ENCODE results near the gene DMKN.
"Not testable (repeated sequence)": the region's sequence is repeated elsewhere in the genome, so short reads cannot be mapped to it uniquely, and the experiment has no call there.

Gene DMKN

GRCh38 chr19:35478794-35479677, 34.4 kb downstream of the DMKN start:
- Histone ChIP-seq H3K9me3 (no peaks in the 10 kb centered on the region), H3K4me3 (no peak overlapping the region), H3K36me3 (no peaks in the 10 kb centered on the region), H3K27ac (no peak overlapping the region), H3K27me3 (no peaks in the 10 kb centered on the region), H3K4me1 (no peaks in the 10 kb centered on the region)
- intact Hi-C loops (cut with DNase I; ENCODE audit: low total_unique reads): no loop called here
- DNase-seq: no peak
- TF ChIP-seq, protein P1, sequence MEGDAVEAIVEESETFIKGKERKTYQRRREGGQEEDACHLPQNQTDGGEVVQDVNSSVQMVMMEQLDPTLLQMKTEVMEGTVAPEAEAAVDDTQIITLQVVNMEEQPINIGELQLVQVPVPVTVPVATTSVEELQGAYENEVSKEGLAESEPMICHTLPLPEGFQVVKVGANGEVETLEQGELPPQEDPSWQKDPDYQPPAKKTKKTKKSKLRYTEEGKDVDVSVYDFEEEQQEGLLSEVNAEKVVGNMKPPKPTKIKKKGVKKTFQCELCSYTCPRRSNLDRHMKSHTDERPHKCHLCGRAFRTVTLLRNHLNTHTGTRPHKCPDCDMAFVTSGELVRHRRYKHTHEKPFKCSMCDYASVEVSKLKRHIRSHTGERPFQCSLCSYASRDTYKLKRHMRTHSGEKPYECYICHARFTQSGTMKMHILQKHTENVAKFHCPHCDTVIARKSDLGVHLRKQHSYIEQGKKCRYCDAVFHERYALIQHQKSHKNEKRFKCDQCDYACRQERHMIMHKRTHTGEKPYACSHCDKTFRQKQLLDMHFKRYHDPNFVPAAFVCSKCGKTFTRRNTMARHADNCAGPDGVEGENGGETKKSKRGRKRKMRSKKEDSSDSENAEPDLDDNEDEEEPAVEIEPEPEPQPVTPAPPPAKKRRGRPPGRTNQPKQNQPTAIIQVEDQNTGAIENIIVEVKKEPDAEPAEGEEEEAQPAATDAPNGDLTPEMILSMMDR (IDR thresholded peaks at IDR 0.05): no peak

DNA sequence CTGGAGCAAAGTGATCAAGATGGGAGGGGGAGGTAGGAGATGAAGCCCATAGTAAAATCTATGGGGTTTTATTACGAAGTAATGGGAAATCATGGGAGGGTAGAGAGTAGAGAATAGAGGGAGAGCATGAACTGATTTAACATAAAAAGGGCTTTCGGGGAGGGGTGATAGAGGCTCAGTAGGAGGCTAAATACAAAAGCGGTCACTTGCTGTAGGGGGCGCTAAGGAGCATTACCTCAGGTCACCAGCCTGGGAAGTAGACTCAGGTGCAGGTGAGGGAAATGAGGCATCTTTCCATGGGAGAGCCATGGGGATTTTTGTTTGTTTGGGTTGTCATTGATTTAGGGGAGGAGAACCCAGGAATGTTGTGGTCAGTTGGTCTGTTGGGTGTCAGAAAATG, 37.3 kb downstream of the DMKN start:
- Histone ChIP-seq H3K27me3 (no peaks in the 10 kb centered on the region), H3K27ac (no peak overlapping the region), H3K9me3 (no peaks in the 10 kb centered on the region), H3K4me3 (no peak overlapping the region), H3K36me3 (no peaks in the 10 kb centered on the region), H3K4me1 (no peaks in the 10 kb centered on the region)
- TF ChIP-seq, protein P1 (IDR thresholded peaks at IDR 0.05): no peak
- intact Hi-C loops (cut with DNase I; ENCODE audit: low total_unique reads): no loop called here
- DNase-seq: no peak

DNA sequence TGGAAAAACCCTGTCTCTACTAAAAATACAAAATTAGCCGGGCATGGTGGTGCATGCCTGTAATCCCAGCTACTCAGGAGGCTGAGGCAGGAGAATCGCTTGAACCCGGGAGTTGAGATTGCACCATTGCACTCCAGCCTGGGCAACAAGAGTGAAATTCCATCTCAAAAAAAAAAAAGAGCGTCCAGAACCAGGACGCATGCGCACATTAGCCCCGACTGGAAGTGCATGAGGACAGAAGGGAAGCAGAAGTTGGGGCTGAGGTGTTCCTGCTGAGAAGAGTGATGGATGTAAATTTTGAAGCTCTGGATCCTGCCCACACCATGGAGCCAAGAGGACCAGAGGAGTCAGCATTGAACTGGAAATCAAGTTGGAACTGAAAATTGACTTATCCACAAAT, 38.9 kb downstream of the DMKN start:
- H3K4me3 ChIP-seq; H3K27ac ChIP-seq; H3K4me1 ChIP-seq; H3K9me3 ChIP-seq; H3K27me3 ChIP-seq; DNase-seq; H3K36me3 ChIP-seq; intact Hi-C loops (cut with DNase I; ENCODE audit: low total_unique reads): not testable (repeated sequence)

DNA sequence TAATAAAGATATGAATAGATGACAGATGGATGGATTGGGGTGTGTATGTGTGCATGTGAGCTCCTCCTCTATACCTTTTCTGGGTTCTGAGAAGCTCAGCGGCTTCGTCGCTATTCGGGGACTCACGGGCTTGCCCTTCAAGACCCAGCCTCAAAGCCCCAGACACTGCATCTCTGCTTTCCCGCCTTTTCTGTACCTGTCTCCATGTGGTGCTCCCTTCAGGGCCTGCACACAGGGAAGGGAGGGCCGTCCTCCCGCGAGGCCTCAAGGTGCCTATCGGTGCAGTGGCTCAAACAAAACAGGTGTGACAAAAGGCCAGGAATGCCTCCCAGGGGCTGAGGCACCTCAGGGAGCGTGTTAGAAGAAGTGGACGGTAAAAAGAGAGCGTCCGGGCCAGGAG, 39.3 kb downstream of the DMKN start:
- intact Hi-C loops (cut with DNase I; ENCODE audit: low total_unique reads): no loop called here
- Histone ChIP-seq H3K4me3 (no peak overlapping the region), H3K27me3 (peaks cover 0 to 1% of the 10 kb centered on the region in 2 donors)

GRCh38 chr19:35471946-35472345, 41.5 kb downstream of the DMKN start:
- TF ChIP-seq, protein P1 (IDR thresholded peaks at IDR 0.05): no peak
- no peak for DNase-seq
- Histone ChIP-seq H3K27me3 (peaks cover 0 to 10% of the 10 kb centered on the region in 2 donors), H3K9me3 (no peaks in the 10 kb centered on the region), H3K4me1 (no peaks in the 10 kb centered on the region), H3K4me3 (no peak overlapping the region), H3K27ac (no peak overlapping the region), H3K36me3 (no peaks in the 10 kb centered on the region)
- intact Hi-C loops (cut with DNase I; ENCODE audit: low total_unique reads): no loop called here

More for the DNA sequence above, 39.3 kb downstream of the DMKN start:
- H3K36me3 ChIP-seq: no peaks in the 10 kb centered on the region
- H3K4me1 ChIP-seq: no peaks in the 10 kb centered on the region
- no peak overlapping the region for H3K27ac ChIP-seq
- DNase-seq: no peak
- TF ChIP-seq, protein P1 (IDR thresholded peaks at IDR 0.05): no peak
- no peaks in the 10 kb centered on the region for H3K9me3 ChIP-seq

DNA sequence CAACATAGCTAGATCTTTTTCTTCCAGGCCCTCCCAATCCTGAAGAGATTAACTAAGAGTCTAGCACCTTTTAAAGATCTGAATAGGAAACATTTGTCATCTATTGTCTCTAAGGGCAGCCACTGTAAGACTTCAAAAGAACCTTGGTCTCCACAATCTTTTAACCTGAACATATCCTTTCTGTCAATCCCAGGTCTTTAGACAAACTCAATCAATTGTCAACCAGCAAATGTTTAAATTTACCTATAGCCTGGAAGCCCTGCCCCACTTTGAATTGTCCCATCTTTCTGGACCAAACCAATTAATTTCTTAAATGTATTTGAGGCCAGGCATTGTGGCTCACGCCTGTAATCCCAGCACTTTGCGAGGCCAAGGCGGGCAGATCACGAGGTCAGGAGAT, 42.4 kb downstream of the DMKN start:
- H3K36me3 ChIP-seq; H3K9me3 ChIP-seq; H3K4me3 ChIP-seq; H3K27ac ChIP-seq; H3K4me1 ChIP-seq; DNase-seq; intact Hi-C loops (cut with DNase I; ENCODE audit: low total_unique reads): not testable (repeated sequence)
- H3K27me3 ChIP-seq: peaks cover 0 to 13% of the 10 kb centered on the region in 2 donors

Measured in tibial artery (tissue), 4 donors.